Neural cell (in vitro differentiated cells): Measurements from ENCODE around the gene KIAA1191. TPM values are rescaled to one million over a fixed set of nuclear protein-coding genes. Genes with fewer than 3 reads are reported as not detected.

Experiments
- H2AFZ ChIP-seq: fragments of 200-600, 300-800 bp; sonication (generic), shearing (Covaris generic); 2 replicates; pipeline ENCODE4 v1.6.0; 2014; ENCODE audit warnings: low read depth, mild to moderate bottlenecking, antibody characterized with exemption, low read length, moderate library complexity
- H3F3A ChIP-seq: fragments of 200-600 bp; shearing (Covaris generic); 2 replicates; pipeline ENCODE4 v1.6.1; 2016; ENCODE audit warnings: mild to moderate bottlenecking, moderate library complexity, mixed read lengths, antibody characterized with exemption, low read length; ENCODE audit not compliant: insufficient read depth, poor library complexity, severe bottlenecking
- H3K27ac ChIP-seq: fragments of 200-600, 300-800 bp; sonication (generic), shearing (Covaris generic); 2 replicates; pipeline ENCODE4 v1.5.1; 2014; ENCODE audit warnings: mild to moderate bottlenecking, low read length, moderate library complexity
- H3K27me3 ChIP-seq: fragments of 300-800, 200-600 bp; sonication (generic), shearing (Covaris generic); 2 replicates; pipeline ENCODE4 v1.6.0; 2014; ENCODE audit warnings: mild to moderate bottlenecking, low read depth, low read length, moderate library complexity; ENCODE audit not compliant: insufficient read depth
- H3K36me3 ChIP-seq: fragments of 300-800, 200-600 bp; sonication (generic), shearing (Covaris generic); 2 replicates; pipeline ENCODE4 v1.5.1; 2014; ENCODE audit warnings: mild to moderate bottlenecking, antibody characterized with exemption, low read length, moderate library complexity; ENCODE audit not compliant: insufficient read depth
- H3K4me2 ChIP-seq: fragments of 300-800, 200-600 bp; sonication (generic), shearing (Covaris generic); 2 replicates; pipeline ENCODE4 v1.6.0; 2014; ENCODE audit warnings: mild to moderate bottlenecking, low read length
- H3K4me3 ChIP-seq: fragments of 300-800, 200-600 bp; sonication (generic), shearing (Covaris generic); 2 replicates; pipeline ENCODE4 v1.5.1; 2014; ENCODE audit warnings: mild to moderate bottlenecking, low read length, moderate library complexity
- H3K79me2 ChIP-seq: fragments of 200-600 bp; shearing (Covaris generic); replicated peaks from 2 replicates; pipeline ENCODE4 v1.6.0; 2014; ENCODE audit warnings: mild to moderate bottlenecking, low read length, moderate library complexity; ENCODE audit not compliant: insufficient read depth
- H3K9ac ChIP-seq: fragments of 300-800, 200-600 bp; sonication (generic), shearing (Covaris generic); 2 replicates; pipeline ENCODE4 v1.6.1; 2016; ENCODE audit warnings: mild to moderate bottlenecking, low read length, mixed read lengths
- H3K9me2 ChIP-seq: fragments of 200-600 bp; shearing (Covaris generic); 2 replicates; pipeline ENCODE4 v1.6.1; 2016; ENCODE audit warnings: mild to moderate bottlenecking, low read length, mixed read lengths; ENCODE audit not compliant: insufficient read depth
- H3K9me3 ChIP-seq: fragments of 200-600, 300-800 bp; sonication (generic), shearing (Covaris generic); 2 replicates; pipeline ENCODE4 v1.6.1; 2016; ENCODE audit warnings: mild to moderate bottlenecking, mixed run types, low read length, moderate library complexity, mixed read lengths
- H4K20me1 ChIP-seq: fragments of 200-600 bp; shearing (Covaris generic); 2 replicates; pipeline ENCODE4 v1.6.1; 2016; ENCODE audit warnings: mild to moderate bottlenecking, mixed run types; ENCODE audit not compliant: insufficient read depth
- EP300 ChIP-seq: fragments of 450-650 bp; conservative IDR thresholded peaks from 2 replicates; pipeline ENCODE4 v1.6.1; 2014; ENCODE audit warnings: antibody characterized with exemption, mild to moderate bottlenecking, moderate library complexity; ENCODE audit not compliant: poor library complexity, severe bottlenecking
- EZH2 ChIP-seq: fragments of 200-600, 300-800 bp; shearing (Covaris generic), sonication (generic); IDR thresholded peaks from 2 replicates; pipeline ENCODE4 v1.6.1; 2014; ENCODE audit warnings: antibody characterized with exemption, low read length, borderline replicate concordance, mild to moderate bottlenecking; ENCODE audit not compliant: insufficient read depth, poor library complexity, severe bottlenecking
- MXI1 ChIP-seq: fragments of 450-650 bp; conservative IDR thresholded peaks from 2 replicates; pipeline ENCODE4 v1.6.1; 2014; ENCODE audit warnings: antibody characterized with exemption, mild to moderate bottlenecking; ENCODE audit not compliant: poor library complexity, severe bottlenecking
- POLR2AphosphoS5 ChIP-seq: IDR thresholded peaks from 2 replicates; pipeline ENCODE4 v1.6.1; 2012
- RAD21 ChIP-seq: fragments of 450-650 bp; conservative IDR thresholded peaks from 2 replicates; pipeline ENCODE4 v1.6.1; 2014; ENCODE audit warnings: antibody characterized with exemption, mild to moderate bottlenecking, moderate library complexity
- SMC3 ChIP-seq: fragments of 450-650 bp; conservative IDR thresholded peaks from 2 replicates; pipeline ENCODE4 v1.6.1; 2014; ENCODE audit warnings: antibody characterized with exemption, mild to moderate bottlenecking, moderate library complexity; ENCODE audit not compliant: poor library complexity
- TAF1 ChIP-seq: IDR thresholded peaks from 2 replicates; pipeline ENCODE4 v1.6.1; 2012; ENCODE audit warnings: low read depth
- polyA plus RNA-seq: library from polyadenylated mRNA; depleted of rRNA; stranded (reverse); fragments of >200 nt; gene quantifications from 2 replicates; pipeline ENCODE4 v1.2.3, GENCODE V29; 2014
- TF ChIP-seq, protein P1 (sequence below): IDR thresholded peaks from 2 replicates; pipeline ENCODE4 v1.6.1; 2012; ENCODE audit warnings: borderline replicate concordance
- TF ChIP-seq, protein P2 (sequence below): fragments of 450-650 bp; IDR thresholded peaks from 2 replicates; pipeline ENCODE4 v1.5.1; 2014; ENCODE audit warnings: antibody characterized with exemption, mild to moderate bottlenecking, moderate library complexity; ENCODE audit not compliant: poor library complexity, severe bottlenecking

KIAA1191 gene
- polyA plus RNA-seq, 1 donor from 2014 or later = 137 TPM

DNA sequence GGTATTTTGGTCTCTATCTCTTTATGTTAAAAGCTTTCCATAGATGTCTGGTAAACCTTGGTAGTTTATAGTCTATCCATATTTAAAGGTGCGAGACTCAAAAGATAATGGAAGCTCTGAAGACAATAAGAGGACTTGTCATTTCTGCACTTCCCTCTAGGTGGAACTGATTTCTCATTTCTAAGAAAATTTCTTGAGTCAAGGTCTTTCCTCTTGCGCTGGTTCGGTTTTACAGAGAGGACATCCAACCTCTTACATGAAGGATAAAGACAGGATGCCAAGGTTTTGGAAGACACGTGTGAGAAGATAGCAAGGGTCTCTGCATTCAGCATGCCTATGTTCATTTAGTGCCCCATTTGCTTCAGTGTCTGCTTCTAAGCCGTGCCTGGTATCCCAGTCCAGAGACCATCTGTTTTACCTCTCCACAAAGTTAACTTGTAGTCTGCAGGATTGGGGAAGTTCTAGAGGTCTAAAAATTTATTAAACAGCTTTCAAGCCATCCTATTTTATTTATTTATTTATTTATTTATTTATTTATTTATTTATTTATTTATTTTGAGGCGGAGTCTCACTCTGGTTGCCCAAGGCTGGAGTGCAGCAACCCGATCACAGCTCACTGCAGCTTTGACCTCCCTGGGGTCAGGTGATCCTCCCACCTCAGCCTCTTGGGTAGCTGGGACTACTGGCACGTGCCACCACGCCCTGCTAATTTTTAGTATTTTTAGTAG is 41.6 kb downstream of the KIAA1191 start:
- H3K9me3 ChIP-seq = no peaks in the 10 kb centered on the region
- no peak overlapping the region for H3K4me3 ChIP-seq
- no peak overlapping the region for H3K4me2 ChIP-seq
- H3F3A ChIP-seq = no peaks in the 10 kb centered on the region
- H3K36me3 ChIP-seq = no peaks in the 10 kb centered on the region
- no peak overlapping the region for H2AFZ ChIP-seq
- no peaks in the 10 kb centered on the region for H3K9me2 ChIP-seq
- no peak for TF ChIP-seq POLR2AphosphoS5
- TF ChIP-seq, protein P1, sequence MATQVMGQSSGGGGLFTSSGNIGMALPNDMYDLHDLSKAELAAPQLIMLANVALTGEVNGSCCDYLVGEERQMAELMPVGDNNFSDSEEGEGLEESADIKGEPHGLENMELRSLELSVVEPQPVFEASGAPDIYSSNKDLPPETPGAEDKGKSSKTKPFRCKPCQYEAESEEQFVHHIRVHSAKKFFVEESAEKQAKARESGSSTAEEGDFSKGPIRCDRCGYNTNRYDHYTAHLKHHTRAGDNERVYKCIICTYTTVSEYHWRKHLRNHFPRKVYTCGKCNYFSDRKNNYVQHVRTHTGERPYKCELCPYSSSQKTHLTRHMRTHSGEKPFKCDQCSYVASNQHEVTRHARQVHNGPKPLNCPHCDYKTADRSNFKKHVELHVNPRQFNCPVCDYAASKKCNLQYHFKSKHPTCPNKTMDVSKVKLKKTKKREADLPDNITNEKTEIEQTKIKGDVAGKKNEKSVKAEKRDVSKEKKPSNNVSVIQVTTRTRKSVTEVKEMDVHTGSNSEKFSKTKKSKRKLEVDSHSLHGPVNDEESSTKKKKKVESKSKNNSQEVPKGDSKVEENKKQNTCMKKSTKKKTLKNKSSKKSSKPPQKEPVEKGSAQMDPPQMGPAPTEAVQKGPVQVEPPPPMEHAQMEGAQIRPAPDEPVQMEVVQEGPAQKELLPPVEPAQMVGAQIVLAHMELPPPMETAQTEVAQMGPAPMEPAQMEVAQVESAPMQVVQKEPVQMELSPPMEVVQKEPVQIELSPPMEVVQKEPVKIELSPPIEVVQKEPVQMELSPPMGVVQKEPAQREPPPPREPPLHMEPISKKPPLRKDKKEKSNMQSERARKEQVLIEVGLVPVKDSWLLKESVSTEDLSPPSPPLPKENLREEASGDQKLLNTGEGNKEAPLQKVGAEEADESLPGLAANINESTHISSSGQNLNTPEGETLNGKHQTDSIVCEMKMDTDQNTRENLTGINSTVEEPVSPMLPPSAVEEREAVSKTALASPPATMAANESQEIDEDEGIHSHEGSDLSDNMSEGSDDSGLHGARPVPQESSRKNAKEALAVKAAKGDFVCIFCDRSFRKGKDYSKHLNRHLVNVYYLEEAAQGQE = no peak
- TF ChIP-seq MXI1 = no peak
- TF ChIP-seq EZH2 = no peak
- no peak for TF ChIP-seq EP300
- TF ChIP-seq, protein P2, sequence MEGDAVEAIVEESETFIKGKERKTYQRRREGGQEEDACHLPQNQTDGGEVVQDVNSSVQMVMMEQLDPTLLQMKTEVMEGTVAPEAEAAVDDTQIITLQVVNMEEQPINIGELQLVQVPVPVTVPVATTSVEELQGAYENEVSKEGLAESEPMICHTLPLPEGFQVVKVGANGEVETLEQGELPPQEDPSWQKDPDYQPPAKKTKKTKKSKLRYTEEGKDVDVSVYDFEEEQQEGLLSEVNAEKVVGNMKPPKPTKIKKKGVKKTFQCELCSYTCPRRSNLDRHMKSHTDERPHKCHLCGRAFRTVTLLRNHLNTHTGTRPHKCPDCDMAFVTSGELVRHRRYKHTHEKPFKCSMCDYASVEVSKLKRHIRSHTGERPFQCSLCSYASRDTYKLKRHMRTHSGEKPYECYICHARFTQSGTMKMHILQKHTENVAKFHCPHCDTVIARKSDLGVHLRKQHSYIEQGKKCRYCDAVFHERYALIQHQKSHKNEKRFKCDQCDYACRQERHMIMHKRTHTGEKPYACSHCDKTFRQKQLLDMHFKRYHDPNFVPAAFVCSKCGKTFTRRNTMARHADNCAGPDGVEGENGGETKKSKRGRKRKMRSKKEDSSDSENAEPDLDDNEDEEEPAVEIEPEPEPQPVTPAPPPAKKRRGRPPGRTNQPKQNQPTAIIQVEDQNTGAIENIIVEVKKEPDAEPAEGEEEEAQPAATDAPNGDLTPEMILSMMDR = no peak
- TF ChIP-seq SMC3 = no peak
- TF ChIP-seq RAD21 = no peak
- no peaks in the 10 kb centered on the region for H4K20me1 ChIP-seq
- H3K9ac ChIP-seq = no peak overlapping the region
- H3K27me3 ChIP-seq = no peaks in the 10 kb centered on the region
- no peak overlapping the region for H3K27ac ChIP-seq
- no peaks in the 10 kb centered on the region for H3K79me2 ChIP-seq

DNA sequence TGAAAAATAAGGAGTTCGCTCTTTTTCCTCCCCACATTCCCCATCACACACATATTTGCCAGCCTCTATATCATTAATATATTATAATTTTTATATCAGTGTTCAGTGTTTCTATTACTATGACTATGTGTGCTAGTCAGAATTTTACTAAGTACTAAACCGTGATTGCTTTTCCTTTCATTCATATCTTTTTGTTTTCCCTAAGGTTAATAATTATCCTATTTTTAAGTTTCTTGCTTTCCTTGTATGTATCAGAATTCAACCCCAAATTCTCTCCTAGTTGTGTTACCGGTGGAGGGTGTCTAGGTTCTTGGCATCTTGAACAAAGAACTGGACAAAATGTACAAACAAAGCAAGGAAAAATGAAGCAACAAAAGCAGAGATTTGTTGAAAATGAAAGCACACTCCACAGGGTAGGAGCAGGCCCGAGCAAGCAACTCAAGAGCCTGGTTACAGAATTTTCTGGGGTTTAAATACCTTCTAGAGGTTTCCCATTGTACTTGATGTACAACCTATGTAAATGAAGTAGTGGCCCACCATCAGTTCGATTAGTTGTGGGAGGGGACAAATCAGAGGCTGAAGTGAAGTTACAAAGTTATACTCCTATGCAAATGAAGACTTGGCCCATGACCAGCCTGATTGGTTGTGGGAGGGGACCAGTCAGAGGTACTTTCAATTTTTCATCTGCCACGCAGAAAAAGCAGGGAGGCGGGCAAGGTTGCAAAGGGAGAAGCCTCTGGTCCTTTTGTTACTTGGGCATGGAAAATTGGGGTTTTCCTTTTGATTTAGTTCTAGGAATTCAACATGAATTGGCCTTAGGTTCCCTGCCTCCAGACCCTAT is 43.8 kb downstream of the KIAA1191 start:
- H2AFZ ChIP-seq = no peak overlapping the region
- no peaks in the 10 kb centered on the region for H3F3A ChIP-seq
- TF ChIP-seq SMC3 (no peak), EZH2 (no peak), RAD21 (no peak), EP300 (no peak), TAF1 (no peak), MXI1 (no peak), POLR2AphosphoS5 (no peak)
- TF ChIP-seq, protein P1 = no peak
- TF ChIP-seq, protein P2 = no peak
- no peak overlapping the region for H3K27ac ChIP-seq
- H3K4me3 ChIP-seq = no peak overlapping the region
- H3K79me2 ChIP-seq = no peaks in the 10 kb centered on the region
- no peak overlapping the region for H3K4me2 ChIP-seq
- no peaks in the 10 kb centered on the region for H3K36me3 ChIP-seq
- H3K27me3 ChIP-seq = no peaks in the 10 kb centered on the region
- no peaks in the 10 kb centered on the region for H3K9me2 ChIP-seq
- no peak overlapping the region for H3K9ac ChIP-seq
- no peaks in the 10 kb centered on the region for H3K9me3 ChIP-seq
- H4K20me1 ChIP-seq = no peaks in the 10 kb centered on the region
